GM04503 (cell line): ENCODE data around the gene TFPI.

Experiments
- DNase-seq: peaks from one replicate; pipeline ENCODE4 v3.0.0-alpha.2; 2012; ENCODE audit warnings: low read depth

The TFPI gene

GRCh38 chr2:187461294-187462261 is 92.7 kb downstream of the TFPI start:
- DNase-seq, result no peak

GRCh38 chr2:187459256-187459655 is 95.0 kb downstream of the TFPI start:
- no peak for DNase-seq

GRCh38 chr2:187453078-187453641 is 101.1 kb downstream of the TFPI start:
- no peak for DNase-seq

- DNase-seq, result no peak
Measured at GRCh38 chr2:187451510-187451909, 102.7 kb downstream of the TFPI start.

- no peak for DNase-seq
Measured at GRCh38 chr2:187447336-187447735, 106.9 kb downstream of the TFPI start.

- DNase-seq, result no peak
Measured at GRCh38 chr2:187446711-187447110, 107.5 kb downstream of the TFPI start.

- DNase-seq, result no peak
Measured at GRCh38 chr2:187445051-187445450, 109.2 kb downstream of the TFPI start.

DNA sequence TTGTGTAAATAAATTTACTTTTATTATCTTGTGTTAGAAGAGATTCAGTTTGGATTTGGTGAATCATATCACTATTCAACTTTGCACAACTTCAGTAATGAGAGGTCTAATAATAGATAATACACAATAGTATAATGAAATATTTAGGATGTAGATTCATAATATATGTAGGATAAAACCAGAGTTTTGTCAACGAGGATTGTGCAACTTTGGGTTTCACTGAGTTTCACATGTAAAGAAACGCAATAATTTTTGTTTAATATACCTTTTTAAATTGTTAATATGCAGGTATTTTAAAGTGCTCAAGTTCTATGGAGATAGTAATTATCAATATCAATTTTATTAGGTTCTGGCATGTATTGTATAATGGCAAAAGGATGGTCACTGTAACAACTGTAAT is 111.5 kb downstream of the TFPI start:
- DNase-seq, result no peak

GRCh38 chr2:187442378-187442777 is 111.9 kb downstream of the TFPI start:
- no peak for DNase-seq

DNA sequence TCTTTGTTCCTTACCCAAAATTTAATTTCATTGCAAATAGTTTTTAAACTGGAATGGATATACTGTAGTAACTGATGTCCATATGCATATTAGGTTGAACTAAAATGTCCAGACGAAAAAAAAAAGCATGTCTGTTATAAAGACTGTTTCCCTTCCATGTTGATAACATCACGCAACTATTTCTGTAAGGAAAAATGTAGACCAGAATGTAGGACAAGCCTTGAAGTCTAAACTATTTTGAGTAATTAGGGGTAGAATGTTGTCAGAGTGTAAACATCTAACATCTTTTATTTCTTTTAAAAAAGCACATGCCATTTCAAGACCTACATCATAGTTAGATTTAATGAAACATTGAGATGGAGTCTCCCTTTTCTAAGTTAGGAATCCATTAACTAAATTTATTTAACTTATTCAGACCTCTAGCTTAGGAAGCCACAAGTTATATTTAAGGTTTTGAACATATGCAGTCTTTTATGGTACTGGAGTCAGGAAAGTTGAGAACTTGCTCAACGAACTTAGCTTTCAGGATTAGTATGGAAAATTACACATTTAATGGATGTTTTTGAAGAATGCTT is 114.0 kb downstream of the TFPI start:
- DNase-seq, result no peak

DNA sequence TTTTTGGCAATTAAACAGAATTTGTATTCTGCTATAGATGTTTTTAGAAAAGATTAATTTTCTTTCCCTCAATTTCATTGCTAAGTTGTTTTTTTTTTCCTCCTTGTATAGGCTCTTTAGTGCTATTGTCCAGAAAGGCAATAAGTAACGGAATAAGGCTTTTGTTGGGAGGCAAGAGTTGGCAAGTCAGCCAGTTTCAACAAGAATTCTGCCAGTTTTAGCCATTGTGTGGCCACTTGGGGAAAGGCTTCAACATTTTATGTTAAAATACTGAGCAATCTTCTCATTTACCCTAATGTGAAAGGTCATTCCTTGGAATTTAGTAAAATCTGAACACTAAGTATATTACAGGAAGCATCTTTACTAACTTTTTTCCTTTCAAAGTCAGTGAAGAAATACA is 115.8 kb downstream of the TFPI start:
- no peak for DNase-seq

DNA sequence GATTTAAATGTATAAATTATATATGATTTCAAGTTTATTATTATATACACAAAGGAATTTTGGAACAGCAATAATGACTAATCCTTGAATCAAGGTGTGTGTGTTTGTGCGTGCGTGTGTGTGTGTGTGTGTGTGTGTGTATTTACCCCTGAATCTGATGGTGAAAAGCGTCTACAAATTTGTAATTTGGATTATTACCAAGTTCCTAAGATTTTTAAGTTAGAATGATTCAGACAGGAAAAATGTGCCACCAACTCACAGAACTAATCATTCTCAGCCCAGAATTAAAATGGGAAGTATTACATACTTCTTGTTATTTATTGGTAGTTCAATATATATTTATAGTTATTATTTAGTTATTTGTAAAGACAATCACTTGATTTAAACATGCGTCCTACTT is 118.5 kb downstream of the TFPI start:
- DNase-seq, result no peak

GRCh38 chr2:187435078-187435477 is 119.2 kb downstream of the TFPI start:
- DNase-seq, result no peak

DNA sequence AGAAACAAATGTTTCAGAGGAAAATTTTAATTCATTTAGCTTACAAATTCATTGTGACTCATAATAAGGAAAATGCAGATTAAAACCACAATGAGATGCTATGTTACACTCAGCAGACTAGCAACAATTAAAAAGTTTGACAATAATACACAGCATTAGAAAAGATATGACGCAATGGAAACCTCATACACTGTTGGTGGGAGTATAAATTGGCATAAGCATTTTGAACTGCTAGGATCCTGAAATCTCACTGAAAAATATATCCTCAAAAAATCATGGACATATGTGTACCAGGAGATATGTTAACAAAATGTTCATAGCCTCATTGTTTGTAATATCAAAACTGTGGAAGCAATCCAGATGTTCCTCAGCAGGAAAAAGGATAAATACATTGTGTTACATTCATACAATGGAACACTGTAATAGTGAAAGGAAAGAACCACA is 119.9 kb downstream of the TFPI start:
- peak; percentile 34 for DNase-seq

DNA sequence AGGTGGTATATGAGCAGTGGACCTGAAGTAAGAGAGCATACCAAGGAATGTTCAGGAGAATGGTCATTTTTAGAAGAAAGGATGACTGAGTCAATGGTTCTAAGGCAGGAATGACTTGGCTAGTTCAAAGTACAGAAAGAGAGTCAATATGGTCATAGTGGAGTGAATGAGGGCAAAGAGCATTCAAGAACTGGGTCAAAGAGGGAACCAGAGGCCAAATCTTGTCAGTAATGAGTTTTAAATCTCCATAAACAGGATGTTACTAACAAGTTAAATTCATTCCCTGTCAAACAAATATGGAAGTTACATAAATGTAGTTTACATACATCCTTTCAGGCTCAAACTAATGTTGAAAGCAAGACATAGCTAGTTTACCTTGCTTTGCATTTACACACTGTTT is 122.3 kb downstream of the TFPI start:
- DNase-seq, result no peak

- DNase-seq, result peak; percentile 73
Measured at GRCh38 chr2:187429989-187430388, 124.2 kb downstream of the TFPI start.

DNA sequence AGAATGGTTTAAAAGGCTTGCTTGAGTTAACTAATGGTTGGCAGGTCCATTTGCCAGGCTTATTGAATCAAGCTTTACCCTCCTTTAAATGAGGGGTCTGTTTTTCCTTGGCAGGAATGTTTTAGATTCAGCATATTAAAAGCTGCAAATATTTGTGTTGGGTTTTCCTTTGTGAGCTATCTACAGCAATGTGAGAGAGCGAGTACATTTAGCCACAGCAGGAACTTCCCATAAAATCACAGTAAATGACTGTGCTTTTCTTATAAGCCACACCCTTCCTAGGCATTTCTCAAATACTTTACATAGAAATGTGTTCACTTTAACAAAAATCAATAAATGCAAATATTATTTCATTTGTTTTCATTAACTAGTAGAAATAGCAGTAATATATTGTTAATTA is 130.1 kb downstream of the TFPI start:
- no peak for DNase-seq

DNA sequence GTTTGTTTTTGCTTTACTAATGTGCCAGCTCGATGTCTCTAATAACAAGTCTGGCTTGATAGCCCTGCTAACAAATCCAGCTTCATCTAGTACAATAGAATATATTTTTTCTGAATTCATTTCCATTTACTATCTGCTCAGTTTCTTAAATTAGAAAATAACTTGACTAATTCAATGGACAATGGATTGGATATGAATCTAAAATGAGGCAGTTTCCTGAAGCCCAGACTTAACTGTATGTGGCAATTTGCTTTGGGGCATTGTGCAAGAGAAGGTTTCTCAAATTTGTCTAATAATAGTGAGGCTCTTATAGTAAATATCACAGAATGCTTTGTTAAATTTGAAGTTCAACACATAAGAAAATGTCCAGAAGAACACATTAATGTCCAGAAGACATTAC is 132.0 kb downstream of the TFPI start:
- no peak for DNase-seq

- DNase-seq, result no peak
Measured at GRCh38 chr2:187421519-187421918, 132.7 kb downstream of the TFPI start.

DNA sequence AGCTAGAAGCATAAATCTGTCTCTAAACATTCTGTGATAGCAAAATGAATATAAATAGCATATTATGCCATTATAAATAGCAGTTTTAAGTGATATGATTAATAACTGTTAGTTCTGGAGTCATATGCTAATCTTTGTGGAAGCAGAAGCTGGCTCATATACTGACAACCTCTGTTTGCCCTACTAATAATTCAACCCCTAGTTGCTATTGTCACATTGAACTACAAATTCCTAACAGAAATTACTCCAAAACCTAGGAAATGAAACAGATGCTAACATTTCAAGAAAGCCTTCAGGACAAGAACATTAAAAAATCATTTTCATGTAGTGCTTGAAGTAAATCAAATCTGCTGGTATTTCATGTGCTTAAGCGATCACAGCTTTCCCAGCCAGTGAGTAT is 134.4 kb downstream of the TFPI start:
- no peak for DNase-seq

DNA sequence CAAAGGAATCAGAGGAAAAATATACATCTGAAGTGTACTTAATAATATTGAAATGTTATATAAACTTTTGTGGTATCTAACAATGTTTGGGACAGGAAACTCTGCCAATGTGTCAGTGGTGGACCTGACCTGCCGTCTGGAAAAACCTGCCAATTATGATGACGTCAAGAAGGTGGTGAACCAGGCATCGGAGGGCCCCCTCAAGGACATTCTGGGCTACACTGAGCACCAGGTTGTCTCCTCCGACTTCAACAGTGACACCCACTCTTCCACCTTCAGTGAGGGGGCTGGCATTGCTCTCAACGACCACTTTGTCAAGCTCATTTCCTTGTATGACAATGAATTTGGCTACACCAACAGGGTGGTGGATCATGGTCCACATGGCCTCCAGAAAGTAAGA is 138.8 kb downstream of the TFPI start:
- no peak for DNase-seq
